ENCODE measurements around the gene CHRD.
A peak's percentile ranks its signal among the peaks of the same experiment; 100 is the strongest.

Gene CHRD

GRCh38 chr3:184361932-184362667, 17.8 kb upstream of the CHRD start:
- DNase-seq = peak; percentile 64

DNA sequence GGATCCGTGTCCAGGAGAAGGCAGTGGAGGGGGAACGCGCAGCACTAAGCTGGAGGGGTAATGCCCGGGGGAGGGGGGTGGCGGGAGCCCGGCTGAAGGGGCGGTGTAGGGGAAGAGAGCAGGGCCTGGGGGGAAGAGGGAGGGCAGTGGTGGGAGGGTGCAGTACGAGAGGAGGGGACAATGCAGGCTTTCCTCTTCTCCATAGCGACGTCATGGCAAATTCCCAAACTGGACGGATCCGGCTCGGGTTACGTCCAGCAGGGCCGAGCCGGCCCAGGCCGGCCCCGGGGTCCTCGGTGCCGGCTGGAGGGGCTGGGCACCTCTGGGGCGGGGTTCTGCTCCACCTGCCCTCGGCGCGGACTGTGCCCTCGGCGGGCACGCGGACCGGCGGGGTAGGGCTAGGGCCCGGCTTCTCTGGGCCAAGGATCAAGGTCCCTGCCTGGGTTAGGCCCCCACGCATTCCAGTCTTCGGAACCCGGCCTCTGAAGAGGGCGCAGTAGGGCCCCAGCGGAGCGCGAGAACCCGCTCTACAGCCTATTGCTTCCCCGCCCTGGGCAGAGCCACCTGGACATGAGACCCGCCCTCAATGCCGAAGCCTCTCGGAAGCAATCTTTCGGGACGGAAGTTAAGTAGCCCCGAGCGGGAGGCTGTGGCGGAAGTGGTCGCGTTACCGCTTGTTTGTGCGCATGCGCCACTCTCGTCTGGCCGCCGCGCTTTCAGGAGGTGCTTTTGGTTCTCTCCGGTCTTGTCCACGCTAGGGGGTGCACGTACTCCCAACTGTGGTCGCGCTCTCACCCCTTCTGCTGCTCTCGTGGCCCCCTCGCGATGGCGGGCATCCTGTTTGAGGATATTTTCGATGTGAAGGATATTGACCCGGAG, 16.9 kb upstream of the CHRD start:
- DNase-seq = peak; percentile 96

DNA sequence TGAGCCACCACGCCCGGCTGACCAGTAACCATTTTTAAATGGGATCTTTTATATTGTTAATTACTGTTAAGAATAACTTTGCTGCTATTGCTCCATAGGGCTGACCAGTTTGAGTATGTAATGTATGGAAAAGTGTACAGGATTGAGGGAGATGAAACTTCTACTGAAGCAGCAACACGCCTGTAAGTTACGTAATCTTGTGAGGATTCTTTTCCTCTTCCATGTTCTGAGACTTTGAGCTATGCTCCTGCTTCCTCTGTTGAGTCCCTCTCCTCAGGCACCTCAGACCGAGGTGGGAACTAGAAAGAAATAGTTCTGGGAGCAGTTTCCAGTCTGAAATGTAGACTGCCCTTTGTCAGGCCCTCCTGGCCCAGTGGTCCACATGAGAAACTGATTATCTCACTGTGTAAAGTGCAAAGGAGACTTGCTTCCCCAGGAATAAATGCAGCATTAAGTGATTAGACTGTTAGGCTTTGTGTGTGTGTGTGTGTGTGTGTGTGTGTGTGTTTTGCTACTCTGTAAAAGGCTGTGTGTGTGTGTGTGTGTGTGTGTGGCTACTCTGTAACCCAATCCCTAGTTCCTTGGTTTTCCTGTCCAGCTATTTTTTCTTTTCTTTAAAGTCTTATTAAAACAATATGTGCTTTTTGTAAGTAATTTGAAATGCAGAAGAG, 13.1 kb upstream of the CHRD start:
- DNase-seq = no peak

DNA sequence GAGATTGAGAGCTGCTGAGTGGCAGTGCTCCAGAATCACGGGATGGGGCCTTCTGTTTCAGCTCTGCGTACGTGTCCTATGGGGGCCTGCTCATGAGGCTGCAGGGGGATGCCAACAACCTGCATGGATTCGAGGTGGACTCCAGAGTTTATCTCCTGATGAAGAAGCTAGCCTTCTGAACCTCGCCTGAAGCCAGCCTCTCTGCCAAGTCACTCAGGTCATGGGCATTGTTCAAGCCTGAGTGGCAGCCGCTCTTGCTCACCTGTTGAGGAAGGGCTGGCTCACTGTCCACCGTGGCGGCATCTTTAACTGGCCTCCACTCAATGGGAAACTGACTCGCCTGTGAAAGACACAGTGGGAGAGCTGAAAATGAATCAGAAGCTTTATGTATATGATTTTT, 11.7 kb upstream of the CHRD start:
- no peak for DNase-seq

DNA sequence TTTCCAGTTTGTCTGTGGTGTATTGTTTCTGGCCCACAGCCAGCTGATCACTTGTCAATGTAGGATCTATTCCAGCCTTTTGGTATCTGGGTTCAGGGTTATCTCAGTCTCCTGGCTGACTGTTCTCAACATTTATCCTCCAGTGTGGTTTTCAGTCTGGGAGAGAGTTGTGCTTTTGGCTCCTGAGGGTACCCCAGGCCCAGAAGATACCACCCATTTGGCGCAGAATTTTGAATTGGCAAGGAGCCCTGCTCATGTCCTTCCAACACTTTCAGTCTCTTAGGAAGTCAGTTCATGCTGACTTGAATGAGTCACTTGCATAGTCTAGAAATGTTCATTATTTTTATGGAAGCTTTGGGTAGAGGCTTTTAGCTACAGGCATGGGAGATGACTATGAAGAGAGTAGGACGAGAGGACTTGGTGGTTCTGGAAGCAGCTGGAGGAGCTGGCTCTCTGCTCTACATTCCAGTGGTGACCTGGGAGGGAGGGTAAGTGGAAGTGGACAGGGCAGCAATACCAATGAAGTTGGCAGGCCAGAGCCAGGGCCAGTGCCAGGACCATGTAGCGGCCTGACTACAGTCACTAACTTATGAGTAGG, 11.2 kb upstream of the CHRD start:
- no peak for DNase-seq

DNA sequence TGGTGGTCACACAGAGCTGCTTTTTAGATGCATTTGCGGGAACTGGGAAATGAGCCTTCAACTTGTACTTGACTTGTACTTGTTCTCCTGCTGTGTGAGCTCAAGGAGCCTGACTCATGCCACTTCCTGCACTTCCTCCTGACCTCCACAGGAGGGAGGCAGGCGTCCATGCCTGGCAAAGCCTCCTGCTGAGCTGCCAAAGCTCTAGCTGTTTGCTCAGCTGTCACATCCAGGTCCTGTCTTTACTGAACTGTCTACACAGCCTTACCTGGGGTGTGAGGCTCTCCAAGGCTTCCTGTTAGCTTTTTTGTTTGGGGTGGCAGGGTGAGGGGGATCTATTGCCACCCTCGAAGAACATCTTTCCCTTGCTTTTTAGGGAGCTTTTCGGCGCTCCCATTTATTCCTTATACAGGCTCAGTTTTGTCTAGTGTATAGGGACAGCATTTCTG, 8.3 kb upstream of the CHRD start:
- peak; percentile 84 for DNase-seq

- DNase-seq = no peak
These were observed 7.5 kb upstream of the CHRD start for GRCh38 chr3:184372296-184372821.

- no peak for DNase-seq
These were observed 6.9 kb upstream of the CHRD start for GRCh38 chr3:184372911-184373310.

DNA sequence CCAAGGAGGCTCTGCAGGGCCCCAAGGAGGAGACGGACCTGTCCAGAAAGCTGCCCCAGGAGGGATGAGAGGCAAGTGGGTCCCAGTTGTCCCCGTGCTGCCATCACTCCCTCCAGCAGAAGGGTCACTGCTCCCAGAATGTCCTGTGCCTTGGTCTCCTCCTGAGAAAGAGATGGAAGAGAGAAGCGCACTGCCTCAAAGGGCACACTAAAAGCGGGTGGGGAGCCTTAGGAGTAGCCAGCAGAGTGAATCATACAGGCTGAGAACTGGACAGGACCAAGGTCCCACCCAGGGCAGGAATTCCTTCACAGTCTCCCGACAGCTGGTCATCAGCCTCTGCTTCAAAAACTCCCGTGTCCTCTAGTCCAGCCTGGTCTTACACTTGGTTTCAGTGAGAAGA, 6.4 kb upstream of the CHRD start:
- DNase-seq = no peak

DNA sequence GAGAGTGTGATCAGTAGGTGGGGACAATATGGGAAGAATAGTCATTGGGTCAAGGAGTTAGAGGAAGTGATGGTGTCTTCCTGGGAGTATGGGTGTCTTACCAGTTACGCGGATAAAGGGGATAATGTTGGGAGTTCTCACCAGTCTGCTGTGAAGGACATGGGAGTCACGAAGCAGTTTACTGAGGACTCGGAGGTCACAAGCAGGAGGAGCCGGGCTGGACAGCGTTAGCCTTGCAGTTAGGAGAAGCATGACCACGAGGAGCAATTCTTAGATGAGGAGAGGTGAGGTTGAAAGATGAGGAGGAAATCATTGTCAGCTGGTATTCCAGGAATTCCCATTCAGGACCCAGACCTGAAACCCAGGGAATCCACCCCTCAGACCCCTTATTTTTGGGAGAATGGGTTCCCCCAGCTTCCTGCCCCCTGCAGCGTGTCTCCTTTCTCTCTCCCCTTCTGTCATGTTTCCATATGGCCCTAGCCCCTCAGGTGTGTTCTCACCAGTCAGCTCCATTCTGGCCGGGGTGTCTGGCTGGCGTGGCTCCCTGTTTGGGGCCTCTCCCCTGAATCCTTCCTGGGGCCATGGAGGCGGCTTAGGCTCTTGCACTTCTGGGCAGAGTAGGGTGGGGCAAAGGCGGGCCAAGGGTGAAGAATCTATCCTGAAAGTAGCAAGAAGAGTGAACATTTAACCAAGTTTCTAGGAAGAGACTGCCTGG, 4.0 kb upstream of the CHRD start:
- DNase-seq = no peak

- no peak for DNase-seq
These were observed 2.5 kb upstream of the CHRD start for GRCh38 chr3:184377374-184377773.

- DNase-seq = no peak
These were observed 1.9 kb upstream of the CHRD start, which contains the start of gene THPO for GRCh38 chr3:184377882-184378445. Gene THPO, minus strand, starts transcription at chr3:184378207. Its CDS starts 1,948 bp downstream, at chr3:184376259.

DNA sequence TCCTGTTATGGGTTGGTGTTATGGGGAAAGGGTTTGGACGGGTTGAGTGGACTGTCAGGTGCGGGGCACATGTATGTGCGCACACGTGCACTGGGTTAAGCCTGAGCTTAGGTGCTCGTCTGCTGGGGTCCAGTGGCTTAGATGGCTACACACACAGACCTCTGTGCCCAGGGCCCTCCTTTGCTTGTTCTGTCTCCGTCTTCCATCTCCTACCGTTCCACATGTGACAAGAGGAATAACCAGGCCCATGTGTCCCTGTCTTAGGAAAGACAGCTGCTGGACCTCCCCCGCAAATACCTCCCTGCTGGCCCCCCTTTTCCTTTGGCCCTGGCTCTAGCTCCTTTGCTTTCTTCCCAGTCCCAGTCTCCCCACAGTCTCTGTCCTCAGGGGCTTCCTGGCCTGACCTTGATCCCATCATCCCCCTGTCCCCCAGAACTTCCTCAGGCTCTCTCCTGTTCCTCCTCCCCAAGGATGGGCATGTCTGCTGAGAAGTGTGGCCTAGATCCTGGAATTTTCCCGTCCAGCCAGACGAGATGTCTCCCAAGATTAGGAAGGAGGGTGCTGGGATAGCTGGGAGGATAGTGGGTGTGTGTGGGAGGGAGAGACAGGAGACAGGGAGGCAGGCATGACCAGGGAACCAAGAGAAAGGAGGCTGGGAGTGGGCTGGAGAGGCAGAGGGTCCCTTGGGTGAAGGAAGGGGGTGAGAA, 1.1 kb upstream of the CHRD start:
- no peak for DNase-seq

- DNase-seq = peak; percentile 7
These were observed 352 bp downstream of the CHRD start for GRCh38 chr3:184380185-184380626.

- peak; percentile 4 for DNase-seq
These were observed 890 bp downstream of the CHRD start for GRCh38 chr3:184380627-184381260.

- no peak for DNase-seq
These were observed 1.7 kb downstream of the CHRD start for GRCh38 chr3:184381261-184382224.

GRCh38 chr3:184382326-184383032, 2.6 kb downstream of the CHRD start:
- no peak for DNase-seq

DNA sequence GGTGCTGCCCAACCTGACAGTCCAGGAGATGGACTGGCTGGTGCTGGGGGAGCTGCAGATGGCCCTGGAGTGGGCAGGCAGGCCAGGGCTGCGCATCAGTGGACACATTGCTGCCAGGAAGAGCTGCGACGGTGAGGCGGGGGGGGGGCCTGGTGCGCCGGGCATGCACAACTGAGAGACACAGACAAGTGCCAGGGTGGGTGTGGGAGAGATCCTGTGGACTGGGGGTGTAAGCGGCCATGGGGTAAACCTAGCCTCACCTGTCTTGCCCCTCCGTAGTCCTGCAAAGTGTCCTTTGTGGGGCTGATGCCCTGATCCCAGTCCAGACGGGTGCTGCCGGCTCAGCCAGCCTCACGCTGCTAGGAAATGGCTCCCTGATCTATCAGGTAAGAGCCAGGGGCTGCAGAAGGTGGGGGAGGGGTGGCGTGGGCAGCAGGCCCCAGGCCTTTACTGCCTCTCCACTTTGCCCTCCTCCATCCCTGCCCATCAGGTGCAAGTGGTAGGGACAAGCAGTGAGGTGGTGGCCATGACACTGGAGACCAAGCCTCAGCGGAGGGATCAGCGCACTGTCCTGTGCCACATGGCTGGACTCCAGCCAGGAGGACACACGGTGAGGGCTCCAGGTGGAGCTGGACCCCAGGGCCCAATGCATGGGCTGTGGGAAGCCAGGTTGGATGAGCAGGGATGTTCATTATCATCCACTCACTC, 3.3 kb downstream of the CHRD start:
- no peak for DNase-seq

Data from NCI-H1694 (cell line).